ENCODE data around the gene RNF212.

RNF212 gene

GRCh38 chr4:1077711-1078477 lies 35.5 kb downstream of the RNF212 start:
- Histone ChIP-seq H2AFZ (ENCODE audit: low read depth, low read length) (no peak overlapping the region), H3K4me2 (ENCODE audit: low read length) (no peak overlapping the region), H3K4me1 (ENCODE audit: low read length) (no peaks in the 10 kb centered on the region)

DNA sequence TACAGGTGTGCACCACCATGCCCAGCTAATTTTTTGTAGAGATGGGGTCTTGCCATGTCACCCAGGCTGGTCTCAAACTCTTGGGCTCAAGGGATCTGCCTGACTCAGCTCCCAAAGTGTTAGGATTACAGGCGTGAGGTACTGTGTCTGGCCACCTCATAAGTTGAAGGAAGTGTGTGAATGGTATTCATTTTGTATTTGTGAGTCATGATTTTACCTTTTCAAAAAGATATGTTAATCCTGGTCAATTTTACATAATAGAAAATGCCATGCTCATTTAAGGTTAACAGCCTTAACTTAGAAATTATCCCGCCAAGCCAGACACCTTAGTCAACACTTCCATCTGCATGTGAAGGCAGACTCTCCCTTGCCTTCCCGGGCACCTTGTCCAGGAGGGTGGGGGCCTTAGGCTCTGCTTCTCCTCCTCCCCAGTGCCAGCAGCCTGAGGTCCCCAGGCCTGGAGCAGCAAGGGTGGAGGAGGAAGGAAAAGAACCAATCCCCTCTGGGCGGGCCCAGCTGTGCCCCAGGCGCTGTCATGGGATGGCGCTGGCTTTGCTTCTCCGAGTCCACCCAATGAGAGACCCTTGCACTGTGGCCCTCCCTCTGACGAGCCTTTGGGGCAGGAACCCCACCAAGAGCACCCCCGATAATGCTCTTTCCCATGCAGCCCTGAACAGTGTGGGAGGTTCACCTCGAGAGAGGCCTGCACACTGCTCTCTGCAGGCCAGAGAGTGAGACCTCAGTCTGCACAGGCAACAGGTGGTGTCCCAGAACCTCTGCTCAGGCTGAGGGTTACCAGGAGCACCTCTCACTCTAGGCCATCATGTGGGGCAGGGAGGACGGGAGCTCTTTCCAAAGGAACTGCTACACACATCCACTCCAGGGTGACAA lies 37.3 kb downstream of the RNF212 start:
- H4K20me1 ChIP-seq (ENCODE audit: insufficient read depth, low read length) = no peaks in the 10 kb centered on the region
- no peaks in the 10 kb centered on the region for H3K9me3 ChIP-seq (ENCODE audit: insufficient read depth, low read length)
- no peaks in the 10 kb centered on the region for H3K4me1 ChIP-seq (ENCODE audit: low read length)
- no peak overlapping the region for H3K4me3 ChIP-seq (ENCODE audit: low read length)
- TF ChIP-seq EZH2phosphoT487 (IDR thresholded peaks at IDR 0.05; ENCODE audit: low read depth) (no peak), CTCF (IDR thresholded peaks at IDR 0.05; ENCODE audit: low read depth, low read length) (no peak)
- H3K79me2 ChIP-seq (ENCODE audit: low read length) = no peaks in the 10 kb centered on the region
- no peak overlapping the region for H3K27ac ChIP-seq (ENCODE audit: low read length)
- H3K9ac ChIP-seq (ENCODE audit: low read length) = no peak overlapping the region
- H3K4me2 ChIP-seq (ENCODE audit: low read length) = no peak overlapping the region
- no peaks in the 10 kb centered on the region for H3K36me3 ChIP-seq (replicated peaks; ENCODE audit: low read depth, low read length)
- peaks cover 10% of the 10 kb centered on the region; the same call in 1 of the 2 replicates for H3K27me3 ChIP-seq (ENCODE audit: low read depth, low read length)
- no peak overlapping the region for H2AFZ ChIP-seq (ENCODE audit: low read depth, low read length)

More at GRCh38 chr4:1077711-1078477, 35.5 kb downstream of the RNF212 start:
- Histone ChIP-seq H3K36me3 (replicated peaks; ENCODE audit: low read depth, low read length) (no peaks in the 10 kb centered on the region), H3K79me2 (ENCODE audit: low read length) (no peaks in the 10 kb centered on the region), H3K4me3 (ENCODE audit: low read length) (no peak overlapping the region), H3K9ac (ENCODE audit: low read length) (no peak overlapping the region), H3K9me3 (ENCODE audit: insufficient read depth, low read length) (no peaks in the 10 kb centered on the region), H3K27ac (ENCODE audit: low read length) (no peak overlapping the region), H4K20me1 (ENCODE audit: insufficient read depth, low read length) (no peaks in the 10 kb centered on the region), H3K27me3 (ENCODE audit: low read depth, low read length) (peaks cover 6% of the 10 kb centered on the region; the same call in 1 of the 2 replicates)
- no peak for TF ChIP-seq EZH2phosphoT487 (IDR thresholded peaks at IDR 0.05; ENCODE audit: low read depth)
- no peak for TF ChIP-seq CTCF (IDR thresholded peaks at IDR 0.05; ENCODE audit: low read depth, low read length)

DNA sequence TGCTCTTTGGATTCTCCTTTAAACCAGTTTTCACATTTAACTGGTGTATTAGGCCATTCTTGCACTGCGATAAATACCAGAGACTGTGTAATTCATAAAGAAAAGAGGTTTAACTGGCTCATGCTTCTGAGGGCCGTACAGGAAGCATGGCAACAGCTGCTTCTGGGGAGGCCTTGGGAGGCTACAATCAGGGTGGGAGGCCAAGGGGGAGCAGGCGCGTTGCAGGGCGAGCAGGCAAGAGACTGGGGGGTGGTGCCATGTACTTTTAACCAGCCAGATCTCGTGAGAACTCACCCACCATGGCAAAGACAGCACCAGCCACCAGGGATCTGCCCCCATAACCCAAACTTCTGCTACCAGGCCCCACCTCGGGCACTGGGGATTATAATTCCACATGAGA lies 38.1 kb downstream of the RNF212 start:
- no peak overlapping the region for H3K4me2 ChIP-seq (ENCODE audit: low read length)
- no peak overlapping the region for H3K27ac ChIP-seq (ENCODE audit: low read length)
- no peaks in the 10 kb centered on the region for H3K9me3 ChIP-seq (ENCODE audit: insufficient read depth, low read length)
- H4K20me1 ChIP-seq (ENCODE audit: insufficient read depth, low read length) = no peaks in the 10 kb centered on the region
- H3K4me1 ChIP-seq (ENCODE audit: low read length) = no peaks in the 10 kb centered on the region
- no peak for TF ChIP-seq CTCF (IDR thresholded peaks at IDR 0.05; ENCODE audit: low read depth, low read length)
- TF ChIP-seq EZH2phosphoT487 (IDR thresholded peaks at IDR 0.05; ENCODE audit: low read depth) = no peak
- no peak overlapping the region for H3K4me3 ChIP-seq (ENCODE audit: low read length)
- 0 out of 2 replicates have a peak, but pooled peaks cover 7% of the 10 kb centered on the region for H3K27me3 ChIP-seq (ENCODE audit: low read depth, low read length)
- no peaks in the 10 kb centered on the region for H3K79me2 ChIP-seq (ENCODE audit: low read length)
- H3K36me3 ChIP-seq (replicated peaks; ENCODE audit: low read depth, low read length) = no peaks in the 10 kb centered on the region
- no peak overlapping the region for H3K9ac ChIP-seq (ENCODE audit: low read length)
- H2AFZ ChIP-seq (ENCODE audit: low read depth, low read length) = no peak overlapping the region

DNA sequence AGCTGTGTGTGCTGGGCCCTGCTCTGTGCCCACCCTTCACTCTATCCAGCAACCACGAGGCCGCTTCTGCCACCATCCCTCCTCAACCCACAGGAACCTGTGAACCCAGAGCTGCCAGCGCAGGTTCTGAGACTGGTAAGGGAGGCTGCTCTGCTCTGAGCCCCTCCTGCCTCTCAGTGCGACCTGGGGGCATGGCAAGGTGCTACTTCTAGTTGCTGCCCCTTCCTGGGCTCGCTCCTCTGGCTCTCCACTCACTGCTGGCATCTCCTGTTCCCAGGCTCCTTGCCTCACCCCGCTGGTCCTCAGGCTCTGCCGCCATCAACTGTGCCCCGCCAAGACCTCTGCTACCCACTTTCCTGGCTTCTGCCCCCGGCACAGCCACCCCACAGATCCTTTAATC lies 39.3 kb downstream of the RNF212 start:
- 0 out of 2 replicates have a peak, but pooled peaks cover 7% of the 10 kb centered on the region for H3K27me3 ChIP-seq (ENCODE audit: low read depth, low read length)
- H4K20me1 ChIP-seq (ENCODE audit: insufficient read depth, low read length) = no peaks in the 10 kb centered on the region
- no peak overlapping the region for H3K27ac ChIP-seq (ENCODE audit: low read length)
- no peak overlapping the region for H2AFZ ChIP-seq (ENCODE audit: low read depth, low read length)
- no peak overlapping the region for H3K4me3 ChIP-seq (ENCODE audit: low read length)
- H3K79me2 ChIP-seq (ENCODE audit: low read length) = no peaks in the 10 kb centered on the region
- no peaks in the 10 kb centered on the region for H3K9me3 ChIP-seq (ENCODE audit: insufficient read depth, low read length)
- H3K9ac ChIP-seq (ENCODE audit: low read length) = no peak overlapping the region
- H3K4me1 ChIP-seq (ENCODE audit: low read length) = no peaks in the 10 kb centered on the region
- TF ChIP-seq EZH2phosphoT487 (IDR thresholded peaks at IDR 0.05; ENCODE audit: low read depth) (no peak), CTCF (IDR thresholded peaks at IDR 0.05; ENCODE audit: low read depth, low read length) (no peak)
- no peak overlapping the region for H3K4me2 ChIP-seq (ENCODE audit: low read length)
- no peaks in the 10 kb centered on the region for H3K36me3 ChIP-seq (replicated peaks; ENCODE audit: low read depth, low read length)

Measured in OCI-LY3 (cell line).